ENCODE data around the gene TOMM70. TPM values are rescaled to one million over a fixed set of nuclear protein-coding genes. Genes with fewer than 3 reads are reported as not detected.

The TOMM70 gene
- total and polyA plus RNA-seq, 2 of the 13 experiments (the other 11 are each of a cell fraction or from before 2014, with no cell fraction given) = 27.0 to 77.2 TPM

DNA sequence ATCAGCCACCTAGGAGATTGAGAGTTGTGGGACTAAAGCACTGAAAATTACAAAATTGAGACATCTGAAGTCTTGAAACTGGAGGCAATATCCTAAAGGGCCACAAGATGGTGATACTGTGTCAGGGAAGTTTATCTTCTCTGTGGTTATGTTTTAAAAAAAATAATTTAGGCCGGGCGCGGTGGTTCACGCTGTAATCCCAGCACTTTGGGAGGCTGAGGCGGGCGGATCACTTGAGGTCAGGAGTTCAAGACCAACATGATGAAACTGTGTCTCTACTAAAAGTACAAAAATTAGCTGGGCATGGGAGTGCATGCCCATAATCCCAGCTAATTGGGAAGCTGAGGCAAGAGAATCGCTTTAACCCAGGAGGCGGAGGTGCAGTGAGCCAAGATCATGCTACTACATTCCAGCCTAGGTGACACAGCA lies 84.2 kb downstream of the TOMM70 start:
- Histone ChIP-seq H3K4me3 (replicated peaks in 1 of 3; ENCODE audit: insufficient read depth in 1 of 3, low read depth in 2 of 3, low read length in 3 of 3) (no peak overlapping the region), H3K9ac (ENCODE audit: insufficient read depth, low read depth, low read length) (no peak overlapping the region), H4K20me1 (ENCODE audit: insufficient read depth, low read length) (no peaks in the 10 kb centered on the region), H3K4me2 (ENCODE audit: low read depth, low read length) (no peak overlapping the region), H3K27me3 (ENCODE audit: control insufficient read depth in 1 of 2, insufficient read depth in 2 of 2, low read length in 2 of 2) (no peaks in the 10 kb centered on the region), H2AFZ (ENCODE audit: low read length) (no peak overlapping the region), H3K4me1 (ENCODE audit: insufficient read depth, low read length) (no peaks in the 10 kb centered on the region), H3K27ac (ENCODE audit: extremely low read length, insufficient read depth, low read length) (no peak overlapping the region), H3K36me3 (replicated peaks in 1 of 2; ENCODE audit: control insufficient read depth in 1 of 2, insufficient read depth in 2 of 2, low read length in 2 of 2) (peaks cover 2 to 23% of the 10 kb centered on the region in 2 experiments; a peak in 3 of 5 replicates), H3K79me2 (ENCODE audit: insufficient read depth, low read length) (no peaks in the 10 kb centered on the region), H3K9me3 (ENCODE audit: low read length) (no peaks in the 10 kb centered on the region)
- peak; percentile 37 for FAIRE-seq
- DNase-seq (ENCODE audit: low spot score) = peak; percentile 39
- in situ Hi-C loops (cut with HindIII; ENCODE audit: extremely low pct_ligation_motif_present, low pct_unique_long_range_greater_than_20kb) = loop anchor here (10.0 kb wide), 1 partner anchor 278 kb away; no protein-coding TSS in a partner anchor
- 78% methylated on average over 8 of the region's 8 CpGs for WGBS (ENCODE audit: low lambda C conversion rate)
- TF ChIP-seq, protein P1, sequence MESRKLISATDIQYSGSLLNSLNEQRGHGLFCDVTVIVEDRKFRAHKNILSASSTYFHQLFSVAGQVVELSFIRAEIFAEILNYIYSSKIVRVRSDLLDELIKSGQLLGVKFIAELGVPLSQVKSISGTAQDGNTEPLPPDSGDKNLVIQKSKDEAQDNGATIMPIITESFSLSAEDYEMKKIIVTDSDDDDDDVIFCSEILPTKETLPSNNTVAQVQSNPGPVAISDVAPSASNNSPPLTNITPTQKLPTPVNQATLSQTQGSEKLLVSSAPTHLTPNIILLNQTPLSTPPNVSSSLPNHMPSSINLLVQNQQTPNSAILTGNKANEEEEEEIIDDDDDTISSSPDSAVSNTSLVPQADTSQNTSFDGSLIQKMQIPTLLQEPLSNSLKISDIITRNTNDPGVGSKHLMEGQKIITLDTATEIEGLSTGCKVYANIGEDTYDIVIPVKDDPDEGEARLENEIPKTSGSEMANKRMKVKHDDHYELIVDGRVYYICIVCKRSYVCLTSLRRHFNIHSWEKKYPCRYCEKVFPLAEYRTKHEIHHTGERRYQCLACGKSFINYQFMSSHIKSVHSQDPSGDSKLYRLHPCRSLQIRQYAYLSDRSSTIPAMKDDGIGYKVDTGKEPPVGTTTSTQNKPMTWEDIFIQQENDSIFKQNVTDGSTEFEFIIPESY (CRISPR knock-in tag; IDR thresholded peaks at IDR 0.05) = 0 out of 2 replicates have a peak, but pooled peaks have one; percentile 33
- TF ChIP-seq, protein P2, sequence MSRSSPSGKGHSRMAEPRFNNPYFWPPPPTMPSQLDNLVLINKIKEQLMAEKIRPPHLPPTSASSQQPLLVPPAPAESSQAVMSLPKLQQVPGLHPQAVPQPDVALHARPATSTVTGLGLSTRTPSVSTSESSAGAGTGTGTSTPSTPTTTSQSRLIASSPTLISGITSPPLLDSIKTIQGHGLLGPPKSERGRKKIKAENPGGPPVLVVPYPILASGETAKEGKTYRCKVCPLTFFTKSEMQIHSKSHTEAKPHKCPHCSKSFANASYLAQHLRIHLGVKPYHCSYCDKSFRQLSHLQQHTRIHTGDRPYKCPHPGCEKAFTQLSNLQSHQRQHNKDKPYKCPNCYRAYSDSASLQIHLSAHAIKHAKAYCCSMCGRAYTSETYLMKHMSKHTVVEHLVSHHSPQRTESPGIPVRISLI (CRISPR knock-in tag; IDR thresholded peaks at IDR 0.05; ENCODE audit: borderline replicate concordance) = peak; percentile 42; the same call in 1 of the 2 replicates
- TF ChIP-seq STAG1 (CRISPR knock-in tag; IDR thresholded peaks at IDR 0.05) (peak; percentile 75), RAD21 (CRISPR knock-in tag; IDR thresholded peaks at IDR 0.05) (peak; percentile 48; the same call in 1 of the 2 replicates), SMC3 (IDR thresholded peaks at IDR 0.05; ENCODE audit: low read length) (peak; percentile 49; the same call in 1 of the 2 replicates), ZNF3 (CRISPR knock-in tag; IDR thresholded peaks at IDR 0.05) (no peak)
- TF ChIP-seq, protein P3, sequence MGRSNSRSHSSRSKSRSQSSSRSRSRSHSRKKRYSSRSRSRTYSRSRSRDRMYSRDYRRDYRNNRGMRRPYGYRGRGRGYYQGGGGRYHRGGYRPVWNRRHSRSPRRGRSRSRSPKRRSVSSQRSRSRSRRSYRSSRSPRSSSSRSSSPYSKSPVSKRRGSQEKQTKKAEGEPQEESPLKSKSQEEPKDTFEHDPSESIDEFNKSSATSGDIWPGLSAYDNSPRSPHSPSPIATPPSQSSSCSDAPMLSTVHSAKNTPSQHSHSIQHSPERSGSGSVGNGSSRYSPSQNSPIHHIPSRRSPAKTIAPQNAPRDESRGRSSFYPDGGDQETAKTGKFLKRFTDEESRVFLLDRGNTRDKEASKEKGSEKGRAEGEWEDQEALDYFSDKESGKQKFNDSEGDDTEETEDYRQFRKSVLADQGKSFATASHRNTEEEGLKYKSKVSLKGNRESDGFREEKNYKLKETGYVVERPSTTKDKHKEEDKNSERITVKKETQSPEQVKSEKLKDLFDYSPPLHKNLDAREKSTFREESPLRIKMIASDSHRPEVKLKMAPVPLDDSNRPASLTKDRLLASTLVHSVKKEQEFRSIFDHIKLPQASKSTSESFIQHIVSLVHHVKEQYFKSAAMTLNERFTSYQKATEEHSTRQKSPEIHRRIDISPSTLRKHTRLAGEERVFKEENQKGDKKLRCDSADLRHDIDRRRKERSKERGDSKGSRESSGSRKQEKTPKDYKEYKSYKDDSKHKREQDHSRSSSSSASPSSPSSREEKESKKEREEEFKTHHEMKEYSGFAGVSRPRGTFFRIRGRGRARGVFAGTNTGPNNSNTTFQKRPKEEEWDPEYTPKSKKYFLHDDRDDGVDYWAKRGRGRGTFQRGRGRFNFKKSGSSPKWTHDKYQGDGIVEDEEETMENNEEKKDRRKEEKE (IDR thresholded peaks at IDR 0.05) = no peak
- TF ChIP-seq, protein P4, sequence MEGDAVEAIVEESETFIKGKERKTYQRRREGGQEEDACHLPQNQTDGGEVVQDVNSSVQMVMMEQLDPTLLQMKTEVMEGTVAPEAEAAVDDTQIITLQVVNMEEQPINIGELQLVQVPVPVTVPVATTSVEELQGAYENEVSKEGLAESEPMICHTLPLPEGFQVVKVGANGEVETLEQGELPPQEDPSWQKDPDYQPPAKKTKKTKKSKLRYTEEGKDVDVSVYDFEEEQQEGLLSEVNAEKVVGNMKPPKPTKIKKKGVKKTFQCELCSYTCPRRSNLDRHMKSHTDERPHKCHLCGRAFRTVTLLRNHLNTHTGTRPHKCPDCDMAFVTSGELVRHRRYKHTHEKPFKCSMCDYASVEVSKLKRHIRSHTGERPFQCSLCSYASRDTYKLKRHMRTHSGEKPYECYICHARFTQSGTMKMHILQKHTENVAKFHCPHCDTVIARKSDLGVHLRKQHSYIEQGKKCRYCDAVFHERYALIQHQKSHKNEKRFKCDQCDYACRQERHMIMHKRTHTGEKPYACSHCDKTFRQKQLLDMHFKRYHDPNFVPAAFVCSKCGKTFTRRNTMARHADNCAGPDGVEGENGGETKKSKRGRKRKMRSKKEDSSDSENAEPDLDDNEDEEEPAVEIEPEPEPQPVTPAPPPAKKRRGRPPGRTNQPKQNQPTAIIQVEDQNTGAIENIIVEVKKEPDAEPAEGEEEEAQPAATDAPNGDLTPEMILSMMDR (CRISPR knock-in tag; IDR thresholded peaks at IDR 0.05) = peak; percentile 63
- TF ChIP-seq, protein P5, sequence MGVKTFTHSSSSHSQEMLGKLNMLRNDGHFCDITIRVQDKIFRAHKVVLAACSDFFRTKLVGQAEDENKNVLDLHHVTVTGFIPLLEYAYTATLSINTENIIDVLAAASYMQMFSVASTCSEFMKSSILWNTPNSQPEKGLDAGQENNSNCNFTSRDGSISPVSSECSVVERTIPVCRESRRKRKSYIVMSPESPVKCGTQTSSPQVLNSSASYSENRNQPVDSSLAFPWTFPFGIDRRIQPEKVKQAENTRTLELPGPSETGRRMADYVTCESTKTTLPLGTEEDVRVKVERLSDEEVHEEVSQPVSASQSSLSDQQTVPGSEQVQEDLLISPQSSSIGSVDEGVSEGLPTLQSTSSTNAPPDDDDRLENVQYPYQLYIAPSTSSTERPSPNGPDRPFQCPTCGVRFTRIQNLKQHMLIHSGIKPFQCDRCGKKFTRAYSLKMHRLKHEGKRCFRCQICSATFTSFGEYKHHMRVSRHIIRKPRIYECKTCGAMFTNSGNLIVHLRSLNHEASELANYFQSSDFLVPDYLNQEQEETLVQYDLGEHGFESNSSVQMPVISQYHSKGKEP (CRISPR knock-in tag; IDR thresholded peaks at IDR 0.05) = no peak
- intact Hi-C loops (cut with micrococcal nuclease; ENCODE audit: unreplicated experiment) = loop anchor here (1.0 to 10.0 kb wide), 4 partner anchors 146 to 484 kb away; no protein-coding TSS in a partner anchor
- CTCF ChIA-PET (ENCODE audit: low intra/inter-chr PET ratio, low total read pairs) = interaction anchor here (1.9 kb wide), 1 partner anchor 274 kb away, joined by 9 read pairs; no protein-coding TSS in a partner anchor
- POLR2A ChIA-PET = no interaction called here
- peak; percentile 72 for ATAC-seq
- BruUV-seq (replicated peaks) = no TSS peak
